H9 (cell line): ENCODE results near the gene REXO4. TPM values are rescaled to one million over a fixed set of nuclear protein-coding genes. Genes with fewer than 3 reads are reported as not detected.

Experiments
- DNase-seq: peaks from one replicate; pipeline ENCODE4 v3.0.0-alpha.2; 2017
- H2AFZ ChIP-seq: one replicate; pipeline ENCODE4 v1.6.1; 2013; ENCODE audit warnings: mild to moderate bottlenecking, low read length, control low read depth, moderate library complexity
- H2AK5ac ChIP-seq: 2 replicates; pipeline ENCODE4 v1.6.1; 2013; ENCODE audit warnings: low read length, control low read depth, mixed read lengths; ENCODE audit not compliant: insufficient read length
- H2BK120ac ChIP-seq: one replicate; pipeline ENCODE4 v1.6.1; 2013; ENCODE audit warnings: low read depth, mild to moderate bottlenecking, low read length, control low read depth, inconsistent platforms; ENCODE audit not compliant: poor library complexity, severe bottlenecking
- H2BK12ac ChIP-seq: 2 replicates; pipeline ENCODE4 v1.6.1; 2013; ENCODE audit warnings: low read length, control low read depth, mixed read lengths, low read depth; ENCODE audit not compliant: insufficient read length
- H2BK15ac ChIP-seq: 2 replicates; pipeline ENCODE4 v1.6.1; 2013; ENCODE audit warnings: low read depth, low read length, control low read depth
- H2BK20ac ChIP-seq: one replicate; pipeline ENCODE4 v1.6.1; 2013; ENCODE audit warnings: low read depth, mild to moderate bottlenecking, low read length, control low read depth, inconsistent platforms; ENCODE audit not compliant: poor library complexity, severe bottlenecking
- H2BK5ac ChIP-seq: 2 replicates; pipeline ENCODE4 v1.6.1; 2013; ENCODE audit warnings: low read length, control low read depth, mixed read lengths; ENCODE audit not compliant: insufficient read length
- H3K14ac ChIP-seq: 2 replicates; pipeline ENCODE4 v1.6.1; 2013; ENCODE audit warnings: low read length, control low read depth; ENCODE audit not compliant: insufficient read depth
- H3K18ac ChIP-seq: 2 replicates; pipeline ENCODE4 v1.6.1; 2013; ENCODE audit warnings: low read depth, mild to moderate bottlenecking, mixed read lengths, low read length, control low read depth; ENCODE audit not compliant: insufficient read length
- H3K23ac ChIP-seq: 2 replicates; pipeline ENCODE4 v1.6.1; 2013; ENCODE audit warnings: low read length, control low read depth, mixed read lengths, low read depth; ENCODE audit not compliant: insufficient read length
- H3K23me2 ChIP-seq: 2 replicates; pipeline ENCODE4 v1.6.1; 2013; ENCODE audit warnings: low read depth, mild to moderate bottlenecking, mixed read lengths, low read length, control low read depth; ENCODE audit not compliant: insufficient read length, poor library complexity, severe bottlenecking
- H3K27ac ChIP-seq: 2 replicates; pipeline ENCODE4 v1.5.1; 2013; ENCODE audit warnings: low read length, control low read depth, mixed read lengths, low read depth; ENCODE audit not compliant: insufficient read length
- H3K27me3 ChIP-seq: 2 replicates; pipeline ENCODE4 v1.6.1; 2013; ENCODE audit warnings: low read length, control low read depth, inconsistent platforms; ENCODE audit not compliant: insufficient read depth
- H3K4ac ChIP-seq: 2 replicates; pipeline ENCODE4 v1.6.1; 2013; ENCODE audit warnings: low read depth, mild to moderate bottlenecking, control low read depth, inconsistent platforms, low read length, moderate library complexity
- H3K4me1 ChIP-seq: 2 replicates; pipeline ENCODE4 v1.6.1; 2013; ENCODE audit warnings: low read length, control low read depth, inconsistent platforms; ENCODE audit not compliant: insufficient read depth
- H3K4me2 ChIP-seq: 2 replicates; pipeline ENCODE4 v1.6.1; 2013; ENCODE audit warnings: low read length, control low read depth, mixed read lengths; ENCODE audit not compliant: insufficient read length, insufficient read depth
- H3K56ac ChIP-seq: 2 replicates; pipeline ENCODE4 v1.6.1; 2013; ENCODE audit warnings: low read depth, mild to moderate bottlenecking, mixed read lengths, low read length, control low read depth; ENCODE audit not compliant: insufficient read length
- H3K79me1 ChIP-seq: 2 replicates; pipeline ENCODE4 v1.6.1; 2013; ENCODE audit warnings: low read depth, mild to moderate bottlenecking, moderate library complexity, low read length, control low read depth, inconsistent platforms; ENCODE audit not compliant: insufficient read depth, poor library complexity, severe bottlenecking
- H3K79me2 ChIP-seq: 2 replicates; pipeline ENCODE4 v1.6.1; 2013; ENCODE audit warnings: low read length, control low read depth, inconsistent platforms; ENCODE audit not compliant: insufficient read depth
- H3K9ac ChIP-seq: 2 replicates; pipeline ENCODE4 v1.6.1; 2013; ENCODE audit warnings: low read length, control low read depth, mixed read lengths; ENCODE audit not compliant: insufficient read length; ENCODE audit errors: extremely low read depth
- H3K9me3 ChIP-seq: one replicate; pipeline ENCODE4 v1.6.1; 2013; ENCODE audit warnings: low read depth, low read length, inconsistent platforms; ENCODE audit not compliant: control insufficient read depth
- H3T11ph ChIP-seq: one replicate; pipeline ENCODE4 v1.6.1; 2013; ENCODE audit warnings: mild to moderate bottlenecking, low read length, control low read depth, inconsistent platforms
- H4K20me1 ChIP-seq: one replicate; pipeline ENCODE4 v1.6.1; 2013; ENCODE audit not compliant: control insufficient read depth, insufficient read length, insufficient read depth
- H4K5ac ChIP-seq: 2 replicates; pipeline ENCODE4 v1.6.1; 2013; ENCODE audit warnings: low read depth, mild to moderate bottlenecking, mixed read lengths, low read length, control low read depth; ENCODE audit not compliant: insufficient read length
- H4K8ac ChIP-seq: replicated peaks from 2 replicates; pipeline ENCODE4 v1.6.1; 2013; ENCODE audit warnings: low read length, control low read depth, mixed read lengths, low read depth; ENCODE audit not compliant: insufficient read length
- H4K91ac ChIP-seq: 2 replicates; pipeline ENCODE4 v1.6.1; 2013; ENCODE audit warnings: low read depth, mild to moderate bottlenecking, moderate library complexity, mixed read lengths, low read length, control low read depth; ENCODE audit not compliant: insufficient read length
- H3K27ac Mint-ChIP-seq, 3 experiments: 2 replicates in 2 of 3; 3 replicates in 1 of 3; pipeline ENCODE4 v1.8.0; 2020 to 2021; ENCODE audit warnings: mixed read lengths in 3 of 3, mild to moderate bottlenecking in 1 of 3, moderate library complexity in 1 of 3
- H3K27me3 Mint-ChIP-seq: 2 replicates; pipeline ENCODE4 v1.8.0; 2021; ENCODE audit warnings: low read depth, mild to moderate bottlenecking, moderate library complexity, mixed read lengths
- H3K36me3 Mint-ChIP-seq, 3 experiments: 2 replicates in 2 of 3; 3 replicates in 1 of 3; pipeline ENCODE4 v1.8.0; 2020 to 2021; ENCODE audit warnings: low read depth in 3 of 3, mixed read lengths in 3 of 3; ENCODE audit not compliant: insufficient read depth in 1 of 3
- H3K4me1 Mint-ChIP-seq, 2 experiments: 2 replicates each; pipeline ENCODE4 v1.8.0; 2020; ENCODE audit warnings: mixed read lengths in 2 of 2
- H3K4me3 Mint-ChIP-seq, 2 experiments: 2 replicates in 1 of 2; 3 replicates in 1 of 2; pipeline ENCODE4 v1.8.0; 2020 to 2021; ENCODE audit warnings: mild to moderate bottlenecking in 2 of 2, mixed read lengths in 2 of 2, moderate library complexity in 1 of 2
- H3K9me3 Mint-ChIP-seq, 2 experiments: 2 replicates in 1 of 2; 3 replicates in 1 of 2; pipeline ENCODE4 v1.8.0; 2020; ENCODE audit warnings: mild to moderate bottlenecking in 2 of 2, mixed read lengths in 2 of 2, moderate library complexity in 1 of 2
- WGBS: extraction: QIAGEN DNeasy Blood & Tissue Kit; methylation state at CpG from one replicate; pipeline ENCODE4 v1.1.7; 2013; ENCODE audit warnings: missing lambda C conversion rate, low lambda C conversion rate, mixed read lengths; ENCODE audit not compliant: insufficient read length; ENCODE audit errors: extremely low coverage; 5-methylcytosine and 5-hydroxymethylcytosine counted together
- total RNA-seq: library from RNA; stranded (reverse); gene quantifications from 2 replicates; pipeline ENCODE4 v1.2.1, GENCODE V29; 2021
- TF ChIP-seq, protein P1 (sequence below): fragments of 200-600 bp; sonication (generic); conservative IDR thresholded peaks from 3 replicates; pipeline ENCODE4 v1.8.0; 2021; ENCODE audit warnings: antibody characterized with exemption, mild to moderate bottlenecking

The REXO4 gene
- total RNA-seq, 1 experiment from 2014 or later, result 35.2 TPM

DNA sequence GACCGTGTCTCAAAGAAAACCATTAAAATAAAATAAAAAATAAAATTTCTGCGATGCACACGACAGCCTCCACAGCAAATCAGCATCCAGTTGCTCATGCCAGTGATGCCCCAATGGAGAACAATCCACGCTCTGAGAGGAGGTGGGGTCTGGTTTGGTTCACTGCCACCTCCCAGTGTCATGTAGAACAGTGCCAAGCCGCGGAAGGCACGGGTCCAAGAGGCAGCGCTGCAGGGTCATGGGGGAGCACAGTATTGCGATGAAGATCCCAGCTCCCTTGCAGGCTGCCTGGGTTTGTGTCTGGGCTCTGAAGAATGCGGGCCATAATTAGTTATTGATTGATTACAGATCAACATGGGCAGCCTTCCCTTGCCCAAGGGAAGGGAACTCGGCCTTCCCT, 35.8 kb upstream of the REXO4 start:
- Histone ChIP-seq H3K9me3 (no peaks in the 10 kb centered on the region), H2AK5ac (no peak overlapping the region), H3K27ac (no peak overlapping the region), H4K5ac (no peak overlapping the region), H3T11ph (no peak overlapping the region), H2BK120ac (no peak overlapping the region), H2AFZ (no peak overlapping the region), H2BK12ac (no peak overlapping the region), H3K79me2 (no peaks in the 10 kb centered on the region), H4K8ac (no peak overlapping the region), H3K56ac (no peak overlapping the region), H3K23me2 (no peaks in the 10 kb centered on the region), H2BK15ac (no peak overlapping the region), H3K23ac (no peak overlapping the region), H3K79me1 (no peaks in the 10 kb centered on the region), H3K4me2 (no peak overlapping the region), H3K4ac (no peak overlapping the region), H3K27me3 (no peaks in the 10 kb centered on the region), H3K4me1 (no peaks in the 10 kb centered on the region; the same call in 1 of the 2 replicates), H4K91ac (no peak overlapping the region), H3K9ac (no peak overlapping the region), H3K14ac (no peak overlapping the region), H3K18ac (no peak overlapping the region), H4K20me1 (no peaks in the 10 kb centered on the region), H2BK20ac (no peak overlapping the region), H2BK5ac (no peak overlapping the region)
- TF ChIP-seq, protein P1, sequence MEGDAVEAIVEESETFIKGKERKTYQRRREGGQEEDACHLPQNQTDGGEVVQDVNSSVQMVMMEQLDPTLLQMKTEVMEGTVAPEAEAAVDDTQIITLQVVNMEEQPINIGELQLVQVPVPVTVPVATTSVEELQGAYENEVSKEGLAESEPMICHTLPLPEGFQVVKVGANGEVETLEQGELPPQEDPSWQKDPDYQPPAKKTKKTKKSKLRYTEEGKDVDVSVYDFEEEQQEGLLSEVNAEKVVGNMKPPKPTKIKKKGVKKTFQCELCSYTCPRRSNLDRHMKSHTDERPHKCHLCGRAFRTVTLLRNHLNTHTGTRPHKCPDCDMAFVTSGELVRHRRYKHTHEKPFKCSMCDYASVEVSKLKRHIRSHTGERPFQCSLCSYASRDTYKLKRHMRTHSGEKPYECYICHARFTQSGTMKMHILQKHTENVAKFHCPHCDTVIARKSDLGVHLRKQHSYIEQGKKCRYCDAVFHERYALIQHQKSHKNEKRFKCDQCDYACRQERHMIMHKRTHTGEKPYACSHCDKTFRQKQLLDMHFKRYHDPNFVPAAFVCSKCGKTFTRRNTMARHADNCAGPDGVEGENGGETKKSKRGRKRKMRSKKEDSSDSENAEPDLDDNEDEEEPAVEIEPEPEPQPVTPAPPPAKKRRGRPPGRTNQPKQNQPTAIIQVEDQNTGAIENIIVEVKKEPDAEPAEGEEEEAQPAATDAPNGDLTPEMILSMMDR, result no peak
- H3K27me3 Mint-ChIP-seq, result peaks cover 4% of the 10 kb centered on the region
- peaks cover 4 to 7% of the 10 kb centered on the region in 2 experiments for H3K4me1 Mint-ChIP-seq
- H3K4me3 Mint-ChIP-seq, result peak overlapping the region in 1 of 2 experiments; percentile 19; a peak in 2 of 5 replicates
- no peak for DNase-seq
- no peaks in the 10 kb centered on the region for H3K36me3 Mint-ChIP-seq
- H3K27ac Mint-ChIP-seq, result peak overlapping the region in 1 of 3 experiments; percentile 17; a peak in 1 of 7 replicates
- no CpG with 5 or more reads among the region's 11 CpGs for whole genome bisulfite sequencing
- no peaks in the 10 kb centered on the region for H3K9me3 Mint-ChIP-seq
